ENCODE results near the gene CRIP2. TPM values are rescaled to one million over a fixed set of nuclear protein-coding genes. Genes with fewer than 3 reads are reported as not detected.

Gene CRIP2
- total and polyA plus RNA-seq, 2 of the 13 experiments (the other 11 are each of a cell fraction or from before 2014, with no cell fraction given): 31.6 to 37.9 TPM

DNA sequence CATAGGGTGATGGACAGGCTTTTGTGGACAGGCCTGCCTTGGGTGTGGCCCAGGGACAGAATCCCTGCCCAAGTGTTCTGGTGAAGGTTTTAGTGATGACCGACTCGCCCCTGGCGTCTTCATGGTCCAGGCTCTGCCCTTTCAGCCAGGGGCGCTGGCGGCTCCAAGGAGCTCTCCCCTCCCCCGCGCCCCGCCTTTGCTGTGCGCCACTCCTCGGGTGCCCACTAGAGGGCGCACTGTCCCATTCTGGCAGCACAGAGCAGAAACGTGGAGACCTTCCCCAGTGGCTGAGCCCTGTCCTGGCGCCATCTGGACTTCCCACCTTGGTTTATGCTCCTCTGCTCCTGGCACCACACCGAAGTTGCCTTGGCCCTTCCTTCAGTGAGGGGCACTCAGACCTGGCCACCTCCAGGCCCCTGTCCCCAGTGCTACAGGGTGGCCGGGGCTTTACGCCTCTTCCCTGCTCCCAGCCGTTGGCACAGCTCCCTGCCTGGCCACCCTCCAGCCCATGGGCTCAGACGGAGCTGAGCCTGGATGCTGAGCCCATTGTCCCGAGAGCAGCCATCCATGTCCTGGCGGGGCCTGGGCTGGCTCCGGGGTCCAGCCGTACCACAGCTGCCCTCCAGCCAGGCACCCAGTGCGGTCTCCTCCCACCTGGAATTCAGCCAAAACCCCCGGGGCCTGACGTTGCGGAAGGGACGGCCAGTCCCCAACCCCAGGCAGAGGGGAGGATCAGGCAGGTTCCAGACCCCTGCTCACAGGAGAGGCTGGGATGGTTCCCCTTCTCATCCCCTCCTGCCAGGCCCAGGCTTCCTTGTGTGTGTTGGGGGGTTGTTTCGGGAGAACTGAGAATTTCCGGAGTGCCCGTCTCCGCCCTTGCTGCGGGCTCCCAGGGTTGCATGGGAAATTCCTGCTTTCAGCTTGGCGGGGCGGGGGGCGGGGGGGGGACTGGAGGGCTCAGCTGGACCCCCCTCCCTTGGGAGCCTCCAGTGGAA, 6.5 kb downstream of the CRIP2 start (continued):
- TF ChIP-seq ZNF607 (CRISPR knock-in tag; IDR thresholded peaks at IDR 0.05; ENCODE audit: borderline replicate concordance): no peak
- 0 out of 2 replicates have a peak, but pooled peaks have one; percentile 20 for TF ChIP-seq EED (CRISPR knock-in tag; IDR thresholded peaks at IDR 0.05)
- TF ChIP-seq, protein P1, sequence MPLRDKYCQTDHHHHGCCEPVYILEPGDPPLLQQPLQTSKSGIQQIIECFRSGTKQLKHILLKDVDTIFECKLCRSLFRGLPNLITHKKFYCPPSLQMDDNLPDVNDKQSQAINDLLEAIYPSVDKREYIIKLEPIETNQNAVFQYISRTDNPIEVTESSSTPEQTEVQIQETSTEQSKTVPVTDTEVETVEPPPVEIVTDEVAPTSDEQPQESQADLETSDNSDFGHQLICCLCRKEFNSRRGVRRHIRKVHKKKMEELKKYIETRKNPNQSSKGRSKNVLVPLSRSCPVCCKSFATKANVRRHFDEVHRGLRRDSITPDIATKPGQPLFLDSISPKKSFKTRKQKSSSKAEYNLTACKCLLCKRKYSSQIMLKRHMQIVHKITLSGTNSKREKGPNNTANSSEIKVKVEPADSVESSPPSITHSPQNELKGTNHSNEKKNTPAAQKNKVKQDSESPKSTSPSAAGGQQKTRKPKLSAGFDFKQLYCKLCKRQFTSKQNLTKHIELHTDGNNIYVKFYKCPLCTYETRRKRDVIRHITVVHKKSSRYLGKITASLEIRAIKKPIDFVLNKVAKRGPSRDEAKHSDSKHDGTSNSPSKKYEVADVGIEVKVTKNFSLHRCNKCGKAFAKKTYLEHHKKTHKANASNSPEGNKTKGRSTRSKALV (CRISPR knock-in tag; IDR thresholded peaks at IDR 0.05): no peak
- TF ChIP-seq TEAD3 (CRISPR knock-in tag; optimal IDR thresholded peaks at IDR 0.05; ENCODE audit: borderline replicate concordance): peak; percentile 35
- TF ChIP-seq ZNF382 (CRISPR knock-in tag; IDR thresholded peaks at IDR 0.05; ENCODE audit: borderline replicate concordance): no peak
- TF ChIP-seq RNF2 (conservative IDR thresholded peaks at IDR 0.05; ENCODE audit: low read depth): peak; percentile 80; the same call in 1 of the 2 replicates
- TF ChIP-seq ZNF232 (CRISPR knock-in tag; IDR thresholded peaks at IDR 0.05; ENCODE audit: borderline replicate concordance): no peak
- no peak for TF ChIP-seq DNMT3B (CRISPR knock-in tag; conservative IDR thresholded peaks at IDR 0.05)
- TF ChIP-seq MAFK (conservative IDR thresholded peaks at IDR 0.05 in 1 of 2, IDR thresholded peaks at IDR 0.05 in 1 of 2; ENCODE audit: low read length in 2 of 2): no peak
- no peak for TF ChIP-seq ZNF318 (CRISPR knock-in tag; IDR thresholded peaks at IDR 0.05)
- peak; percentile 30; the same call in 1 of the 2 replicates for TF ChIP-seq FOXA3 (CRISPR knock-in tag; IDR thresholded peaks at IDR 0.05)
- TF ChIP-seq, protein P2, sequence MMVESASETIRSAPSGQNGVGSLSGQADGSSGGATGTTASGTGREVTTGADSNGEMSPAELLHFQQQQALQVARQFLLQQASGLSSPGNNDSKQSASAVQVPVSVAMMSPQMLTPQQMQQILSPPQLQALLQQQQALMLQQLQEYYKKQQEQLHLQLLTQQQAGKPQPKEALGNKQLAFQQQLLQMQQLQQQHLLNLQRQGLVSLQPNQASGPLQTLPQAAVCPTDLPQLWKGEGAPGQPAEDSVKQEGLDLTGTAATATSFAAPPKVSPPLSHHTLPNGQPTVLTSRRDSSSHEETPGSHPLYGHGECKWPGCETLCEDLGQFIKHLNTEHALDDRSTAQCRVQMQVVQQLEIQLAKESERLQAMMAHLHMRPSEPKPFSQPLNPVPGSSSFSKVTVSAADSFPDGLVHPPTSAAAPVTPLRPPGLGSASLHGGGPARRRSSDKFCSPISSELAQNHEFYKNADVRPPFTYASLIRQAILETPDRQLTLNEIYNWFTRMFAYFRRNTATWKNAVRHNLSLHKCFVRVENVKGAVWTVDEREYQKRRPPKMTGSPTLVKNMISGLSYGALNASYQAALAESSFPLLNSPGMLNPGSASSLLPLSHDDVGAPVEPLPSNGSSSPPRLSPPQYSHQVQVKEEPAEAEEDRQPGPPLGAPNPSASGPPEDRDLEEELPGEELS (CRISPR knock-in tag; IDR thresholded peaks at IDR 0.05): 0 out of 2 replicates have a peak, but pooled peaks have one; percentile 7
- TF ChIP-seq SNAPC5 (CRISPR knock-in tag; IDR thresholded peaks at IDR 0.05; ENCODE audit: borderline replicate concordance): no peak

All from HepG2 (cell line).